ENCODE measurements around the gene GPR32.

GRCh38 chr19:50779504-50780457 lies 9.5 kb downstream of the GPR32 start:
- TF ChIP-seq ZNF292 (tag by site-specific recombination; IDR thresholded peaks at IDR 0.05; ENCODE audit: borderline replicate concordance, low read depth) (no peak), ZBTB17 (tag by site-specific recombination; IDR thresholded peaks at IDR 0.05) (no peak), ZBTB7A (tag by site-specific recombination; IDR thresholded peaks at IDR 0.05; ENCODE audit: low read depth) (no peak), CTCF (tag by site-specific recombination; IDR thresholded peaks at IDR 0.05) (no peak), KLF7 (tag by site-specific recombination; IDR thresholded peaks at IDR 0.05; ENCODE audit: borderline replicate concordance) (no peak), ZNF768 (tag by site-specific recombination; IDR thresholded peaks at IDR 0.05) (no peak), ZBTB49 (tag by site-specific recombination; IDR thresholded peaks at IDR 0.05; ENCODE audit: low read depth) (no peak), ZFP3 (tag by site-specific recombination; IDR thresholded peaks at IDR 0.05; ENCODE audit: low read depth) (no peak), REST (tag by site-specific recombination; IDR thresholded peaks at IDR 0.05) (no peak)
